Tibial artery (tissue), 4 donors: ENCODE data around the gene LUZP1.
A peak's percentile ranks its signal among the peaks of the same experiment; 100 is the strongest.

Experiments
- DNase-seq, 2 donors: peaks; one replicate each; pipeline ENCODE4 v3.0.0-alpha.2; 2019
- H3K27ac ChIP-seq, 2 donors: fragments of 200-600 bp; sonication (generic) in 1 of 2; 1 replicate in 1 of 2; 2 replicates in 1 of 2; pipeline ENCODE4 v1.5.1; 2018 to 2019; ENCODE audit warnings: mild to moderate bottlenecking in 1 of 2
- H3K27me3 ChIP-seq, 2 donors: fragments of 200-600 bp; sonication (generic) in 1 of 2; one replicate each; pipeline versions ENCODE4 v1.5.1 to v1.6.0; 2016 to 2019
- H3K36me3 ChIP-seq, 3 donors: fragments of 200-600 bp; sonication (generic) in 2 of 3; one replicate each; pipeline ENCODE4 v1.5.1; 2016 to 2019; ENCODE audit warnings: mild to moderate bottlenecking in 2 of 3
- H3K4me1 ChIP-seq, 4 donors: fragments of 200-600 bp; sonication (generic) in 2 of 4; 1 replicate in 3 of 4; 2 replicates in 1 of 4; pipeline ENCODE4 v1.5.1; 2016 to 2019
- H3K4me3 ChIP-seq, 2 donors: fragments of 200-600 bp; sonication (generic) in 1 of 2; 1 replicate in 1 of 2; 2 replicates in 1 of 2; pipeline ENCODE4 v1.5.1; 2018 to 2019; ENCODE audit warnings: mild to moderate bottlenecking in 2 of 2
- H3K9me3 ChIP-seq, 3 donors: fragments of 200-600 bp; sonication (generic) in 1 of 3; one replicate each; pipeline ENCODE4 v1.5.1; 2016 to 2019
- CTCF ChIP-seq, 2 experiments: fragments of 200-600 bp in 1 of 2; fragments of 450-650 bp in 1 of 2; IDR thresholded peaks; one replicate each; pipeline ENCODE4 v1.5.1; 2017 to 2019; ENCODE audit warnings: antibody characterized with exemption in 2 of 2, mild to moderate bottlenecking in 1 of 2, moderate library complexity in 1 of 2
- intact Hi-C: fragments of 100-400 bp; cut with DNase I; formaldehyde crosslinking; loops from one replicate; pipeline ENCODE4 v1.15.0; 2023; ENCODE audit warnings: low total_unique reads

The LUZP1 gene

GRCh38 chr1:23118957-23119792 is 49.5 kb downstream of the LUZP1 start:
- no peaks in the 10 kb centered on the region for H3K36me3 ChIP-seq
- H3K4me1 ChIP-seq = peaks cover 0 to 70% (median 25%) of the 10 kb centered on the region in 4 donors
- H3K9me3 ChIP-seq = no peaks in the 10 kb centered on the region
- H3K27ac ChIP-seq = peak overlapping the region in 1 of 2 donors; percentile 25
- no peak for TF ChIP-seq CTCF (IDR thresholded peaks at IDR 0.05)
- intact Hi-C loops = no loop called here
- DNase-seq = no peak
- peak overlapping the region; percentile 6 to 14 for H3K4me3 ChIP-seq
- H3K27me3 ChIP-seq = no peaks in the 10 kb centered on the region

GRCh38 chr1:23118407-23118806 is 50.2 kb downstream of the LUZP1 start:
- Histone ChIP-seq H3K4me3 (no peak overlapping the region), H3K4me1 (peaks cover 0 to 70% (median 22%) of the 10 kb centered on the region in 4 donors), H3K36me3 (no peaks in the 10 kb centered on the region), H3K9me3 (no peaks in the 10 kb centered on the region), H3K27me3 (no peaks in the 10 kb centered on the region), H3K27ac (peak overlapping the region in 1 of 2 donors; percentile 25)
- intact Hi-C loops = no loop called here
- no peak for TF ChIP-seq CTCF (IDR thresholded peaks at IDR 0.05)
- no peak for DNase-seq

- Histone ChIP-seq H3K27me3 (no peaks in the 10 kb centered on the region), H3K36me3 (no peaks in the 10 kb centered on the region), H3K4me3 (no peak overlapping the region), H3K9me3 (no peaks in the 10 kb centered on the region), H3K27ac (no peak overlapping the region), H3K4me1 (peaks cover 0 to 67% (median 13%) of the 10 kb centered on the region in 4 donors)
- no peak for DNase-seq
- intact Hi-C loops = no loop called here
- no peak for TF ChIP-seq CTCF (IDR thresholded peaks at IDR 0.05)
Observed at GRCh38 chr1:23116921-23117699, 51.5 kb downstream of the LUZP1 start.

- Histone ChIP-seq H3K27me3 (no peaks in the 10 kb centered on the region), H3K27ac (no peak overlapping the region), H3K4me3 (no peak overlapping the region), H3K4me1 (peaks cover 0 to 60% (median 10%) of the 10 kb centered on the region in 4 donors), H3K36me3 (no peaks in the 10 kb centered on the region), H3K9me3 (no peaks in the 10 kb centered on the region)
- intact Hi-C loops = no loop called here
- no peak for DNase-seq
- no peak for TF ChIP-seq CTCF (IDR thresholded peaks at IDR 0.05)
Observed at GRCh38 chr1:23116216-23116836, 52.3 kb downstream of the LUZP1 start.

- no peaks in the 10 kb centered on the region for H3K36me3 ChIP-seq
- intact Hi-C loops = no loop called here
- DNase-seq = no peak
- TF ChIP-seq CTCF (IDR thresholded peaks at IDR 0.05) = no peak
- peaks cover 0 to 50% (median 6%) of the 10 kb centered on the region in 4 donors for H3K4me1 ChIP-seq
- H3K27ac ChIP-seq = peak overlapping the region in 1 of 2 donors; percentile 42
- no peak overlapping the region for H3K4me3 ChIP-seq
- no peaks in the 10 kb centered on the region for H3K27me3 ChIP-seq
- no peaks in the 10 kb centered on the region for H3K9me3 ChIP-seq
Observed at GRCh38 chr1:23114424-23115079, 54.1 kb downstream of the LUZP1 start.
